Left ventricle myocardium superior (tissue), 1 donor: ENCODE measurements around the gene HEYL. TPM values are rescaled to one million over a fixed set of nuclear protein-coding genes. Genes with fewer than 3 reads are reported as not detected.

Experiments used
- ATAC-seq: fragments of 200-7000 bp; cut with Tn5 transposase; one replicate; pipeline ENCODE4 v1.9.1; 2020; ENCODE audit warnings: mild to moderate bottlenecking, moderate library complexity
- DNase-seq: peaks from one replicate; pipeline ENCODE4 v3.0.0-alpha.2; 2020
- intact Hi-C: fragments of 100-400 bp; cut with micrococcal nuclease; formaldehyde crosslinking; loops from one replicate; pipeline ENCODE4 v1.11.0; 2022
- total RNA-seq: library from RNA; stranded (reverse); fragmentation: NEBNext Ultra II Directional; extraction: Animal tissue kit (Norgen Biotek cat#: 25700); gene quantifications from one replicate; pipeline ENCODE4 v1.2.1, GENCODE V29; 2021
- donor health status: DM: no; HTN: yes; CAD: no; lungs with severe emphysema.

The HEYL gene
- total RNA-seq, 1 donor from 2014 or later, result 15.0 TPM

GRCh38 chr1:39646232-39647081 is 7.0 kb upstream of the HEYL start:
- DNase-seq (peak; percentile 93), ATAC-seq (peak; percentile 88)
- intact Hi-C loops, result no loop called here

- intact Hi-C loops, result no loop called here
- ATAC-seq (no peak), DNase-seq (no peak)
Observed at GRCh38 chr1:39645411-39646043, 6.1 kb upstream of the HEYL start.

- DNase-seq (no peak), ATAC-seq (no peak)
- intact Hi-C loops, result no loop called here
Observed at GRCh38 chr1:39643705-39644104, 4.3 kb upstream of the HEYL start.

GRCh38 chr1:39642796-39643195 is 3.4 kb upstream of the HEYL start:
- ATAC-seq, result no peak
- DNase-seq, result no peak
- intact Hi-C loops, result no loop called here

GRCh38 chr1:39640861-39641260 is 1.4 kb upstream of the HEYL start:
- no peak for ATAC-seq
- intact Hi-C loops, result no loop called here
- DNase-seq, result no peak

- no peak for ATAC-seq
- no peak for DNase-seq
- intact Hi-C loops, result no loop called here
Observed at GRCh38 chr1:39638965-39639304, 508 bp downstream of the HEYL start.

GRCh38 chr1:39637361-39637760 is 2.1 kb downstream of the HEYL start:
- intact Hi-C loops, result no loop called here
- DNase-seq (no peak), ATAC-seq (no peak)

- no peak for DNase-seq
- ATAC-seq, result no peak
- intact Hi-C loops, result no loop called here
Observed at GRCh38 chr1:39635871-39636210, 3.6 kb downstream of the HEYL start.

- intact Hi-C loops, result no loop called here
- peak; percentile 57 for ATAC-seq
- DNase-seq, result peak; percentile 70
Observed at GRCh38 chr1:39635205-39635870, 4.1 kb downstream of the HEYL start.

GRCh38 chr1:39633422-39633821 is 6.0 kb downstream of the HEYL start:
- intact Hi-C loops, result no loop called here
- DNase-seq (no peak), ATAC-seq (no peak)

- DNase-seq (peak; percentile 88), ATAC-seq (peak; percentile 79)
- intact Hi-C loops, result no loop called here
Observed at GRCh38 chr1:39632682-39633417, 6.6 kb downstream of the HEYL start.

GRCh38 chr1:39632323-39632681 is 7.1 kb downstream of the HEYL start:
- ATAC-seq (no peak), DNase-seq (no peak)
- intact Hi-C loops, result no loop called here

GRCh38 chr1:39631361-39632322 is 7.8 kb downstream of the HEYL start:
- DNase-seq, result no peak
- intact Hi-C loops, result no loop called here

GRCh38 chr1:39628807-39629350 is 10.6 kb downstream of the HEYL start:
- DNase-seq, result no peak
- intact Hi-C loops, result no loop called here
- ATAC-seq, result no peak

More at GRCh38 chr1:39631361-39632322, 7.8 kb downstream of the HEYL start:
- ATAC-seq, result no peak

GRCh38 chr1:39626646-39627045 is 12.8 kb downstream of the HEYL start:
- intact Hi-C loops, result no loop called here
- DNase-seq, result no peak
- no peak for ATAC-seq

- intact Hi-C loops, result no loop called here
- DNase-seq (peak; percentile 91), ATAC-seq (peak; percentile 89)
Observed at GRCh38 chr1:39625462-39626273, 13.8 kb downstream of the HEYL start.

GRCh38 chr1:39625009-39625408 is 14.4 kb downstream of the HEYL start:
- no peak for ATAC-seq

GRCh38 chr1:39623053-39623452 is 16.4 kb downstream of the HEYL start:
- intact Hi-C loops, result no loop called here
- ATAC-seq (peak; percentile 52), DNase-seq (peak; percentile 88)

More at GRCh38 chr1:39625009-39625408, 14.4 kb downstream of the HEYL start:
- intact Hi-C loops, result no loop called here
- no peak for DNase-seq
